H9 (cell line): ENCODE results near the gene ELOVL2. TPM values are rescaled to one million over a fixed set of nuclear protein-coding genes. Genes with fewer than 3 reads are reported as not detected.

Experiments used
- DNase-seq: peaks from one replicate; pipeline ENCODE4 v3.0.0-alpha.2; 2017
- H2AFZ ChIP-seq: one replicate; pipeline ENCODE4 v1.6.1; 2013; ENCODE audit warnings: mild to moderate bottlenecking, low read length, control low read depth, moderate library complexity
- H2AK5ac ChIP-seq: 2 replicates; pipeline ENCODE4 v1.6.1; 2013; ENCODE audit warnings: low read length, control low read depth, mixed read lengths; ENCODE audit not compliant: insufficient read length
- H2BK120ac ChIP-seq: one replicate; pipeline ENCODE4 v1.6.1; 2013; ENCODE audit warnings: low read depth, mild to moderate bottlenecking, low read length, control low read depth, inconsistent platforms; ENCODE audit not compliant: poor library complexity, severe bottlenecking
- H2BK12ac ChIP-seq: 2 replicates; pipeline ENCODE4 v1.6.1; 2013; ENCODE audit warnings: low read length, control low read depth, mixed read lengths, low read depth; ENCODE audit not compliant: insufficient read length
- H2BK15ac ChIP-seq: 2 replicates; pipeline ENCODE4 v1.6.1; 2013; ENCODE audit warnings: low read depth, low read length, control low read depth
- H2BK20ac ChIP-seq: one replicate; pipeline ENCODE4 v1.6.1; 2013; ENCODE audit warnings: low read depth, mild to moderate bottlenecking, low read length, control low read depth, inconsistent platforms; ENCODE audit not compliant: poor library complexity, severe bottlenecking
- H2BK5ac ChIP-seq: 2 replicates; pipeline ENCODE4 v1.6.1; 2013; ENCODE audit warnings: low read length, control low read depth, mixed read lengths; ENCODE audit not compliant: insufficient read length
- H3K14ac ChIP-seq: 2 replicates; pipeline ENCODE4 v1.6.1; 2013; ENCODE audit warnings: low read length, control low read depth; ENCODE audit not compliant: insufficient read depth
- H3K18ac ChIP-seq: 2 replicates; pipeline ENCODE4 v1.6.1; 2013; ENCODE audit warnings: low read depth, mild to moderate bottlenecking, mixed read lengths, low read length, control low read depth; ENCODE audit not compliant: insufficient read length
- H3K23ac ChIP-seq: 2 replicates; pipeline ENCODE4 v1.6.1; 2013; ENCODE audit warnings: low read length, control low read depth, mixed read lengths, low read depth; ENCODE audit not compliant: insufficient read length
- H3K23me2 ChIP-seq: 2 replicates; pipeline ENCODE4 v1.6.1; 2013; ENCODE audit warnings: low read depth, mild to moderate bottlenecking, mixed read lengths, low read length, control low read depth; ENCODE audit not compliant: insufficient read length, poor library complexity, severe bottlenecking
- H3K27ac ChIP-seq: 2 replicates; pipeline ENCODE4 v1.5.1; 2013; ENCODE audit warnings: low read length, control low read depth, mixed read lengths, low read depth; ENCODE audit not compliant: insufficient read length
- H3K27me3 ChIP-seq: 2 replicates; pipeline ENCODE4 v1.6.1; 2013; ENCODE audit warnings: low read length, control low read depth, inconsistent platforms; ENCODE audit not compliant: insufficient read depth
- H3K4ac ChIP-seq: 2 replicates; pipeline ENCODE4 v1.6.1; 2013; ENCODE audit warnings: low read depth, mild to moderate bottlenecking, control low read depth, inconsistent platforms, low read length, moderate library complexity
- H3K4me1 ChIP-seq: 2 replicates; pipeline ENCODE4 v1.6.1; 2013; ENCODE audit warnings: low read length, control low read depth, inconsistent platforms; ENCODE audit not compliant: insufficient read depth
- H3K4me2 ChIP-seq: 2 replicates; pipeline ENCODE4 v1.6.1; 2013; ENCODE audit warnings: low read length, control low read depth, mixed read lengths; ENCODE audit not compliant: insufficient read length, insufficient read depth
- H3K56ac ChIP-seq: 2 replicates; pipeline ENCODE4 v1.6.1; 2013; ENCODE audit warnings: low read depth, mild to moderate bottlenecking, mixed read lengths, low read length, control low read depth; ENCODE audit not compliant: insufficient read length
- H3K79me1 ChIP-seq: 2 replicates; pipeline ENCODE4 v1.6.1; 2013; ENCODE audit warnings: low read depth, mild to moderate bottlenecking, moderate library complexity, low read length, control low read depth, inconsistent platforms; ENCODE audit not compliant: insufficient read depth, poor library complexity, severe bottlenecking
- H3K79me2 ChIP-seq: 2 replicates; pipeline ENCODE4 v1.6.1; 2013; ENCODE audit warnings: low read length, control low read depth, inconsistent platforms; ENCODE audit not compliant: insufficient read depth
- H3K9ac ChIP-seq: 2 replicates; pipeline ENCODE4 v1.6.1; 2013; ENCODE audit warnings: low read length, control low read depth, mixed read lengths; ENCODE audit not compliant: insufficient read length; ENCODE audit errors: extremely low read depth
- H3K9me3 ChIP-seq: one replicate; pipeline ENCODE4 v1.6.1; 2013; ENCODE audit warnings: low read depth, low read length, inconsistent platforms; ENCODE audit not compliant: control insufficient read depth
- H3T11ph ChIP-seq: one replicate; pipeline ENCODE4 v1.6.1; 2013; ENCODE audit warnings: mild to moderate bottlenecking, low read length, control low read depth, inconsistent platforms
- H4K20me1 ChIP-seq: one replicate; pipeline ENCODE4 v1.6.1; 2013; ENCODE audit not compliant: control insufficient read depth, insufficient read length, insufficient read depth
- H4K5ac ChIP-seq: 2 replicates; pipeline ENCODE4 v1.6.1; 2013; ENCODE audit warnings: low read depth, mild to moderate bottlenecking, mixed read lengths, low read length, control low read depth; ENCODE audit not compliant: insufficient read length
- H4K8ac ChIP-seq: replicated peaks from 2 replicates; pipeline ENCODE4 v1.6.1; 2013; ENCODE audit warnings: low read length, control low read depth, mixed read lengths, low read depth; ENCODE audit not compliant: insufficient read length
- H4K91ac ChIP-seq: 2 replicates; pipeline ENCODE4 v1.6.1; 2013; ENCODE audit warnings: low read depth, mild to moderate bottlenecking, moderate library complexity, mixed read lengths, low read length, control low read depth; ENCODE audit not compliant: insufficient read length
- H3K27ac Mint-ChIP-seq, 3 experiments: 2 replicates in 2 of 3; 3 replicates in 1 of 3; pipeline ENCODE4 v1.8.0; 2020 to 2021; ENCODE audit warnings: mixed read lengths in 3 of 3, mild to moderate bottlenecking in 1 of 3, moderate library complexity in 1 of 3
- H3K27me3 Mint-ChIP-seq: 2 replicates; pipeline ENCODE4 v1.8.0; 2021; ENCODE audit warnings: low read depth, mild to moderate bottlenecking, moderate library complexity, mixed read lengths
- H3K36me3 Mint-ChIP-seq, 3 experiments: 2 replicates in 2 of 3; 3 replicates in 1 of 3; pipeline ENCODE4 v1.8.0; 2020 to 2021; ENCODE audit warnings: low read depth in 3 of 3, mixed read lengths in 3 of 3; ENCODE audit not compliant: insufficient read depth in 1 of 3
- H3K4me1 Mint-ChIP-seq, 2 experiments: 2 replicates each; pipeline ENCODE4 v1.8.0; 2020; ENCODE audit warnings: mixed read lengths in 2 of 2
- H3K4me3 Mint-ChIP-seq, 2 experiments: 2 replicates in 1 of 2; 3 replicates in 1 of 2; pipeline ENCODE4 v1.8.0; 2020 to 2021; ENCODE audit warnings: mild to moderate bottlenecking in 2 of 2, mixed read lengths in 2 of 2, moderate library complexity in 1 of 2
- H3K9me3 Mint-ChIP-seq, 2 experiments: 2 replicates in 1 of 2; 3 replicates in 1 of 2; pipeline ENCODE4 v1.8.0; 2020; ENCODE audit warnings: mild to moderate bottlenecking in 2 of 2, mixed read lengths in 2 of 2, moderate library complexity in 1 of 2
- CTCF ChIP-seq: fragments of 200-600 bp; sonication (generic); conservative IDR thresholded peaks from 3 replicates; pipeline ENCODE4 v1.8.0; 2021; ENCODE audit warnings: antibody characterized with exemption, mild to moderate bottlenecking
- WGBS: extraction: QIAGEN DNeasy Blood & Tissue Kit; methylation state at CpG from one replicate; pipeline ENCODE4 v1.1.7; 2013; ENCODE audit warnings: missing lambda C conversion rate, low lambda C conversion rate, mixed read lengths; ENCODE audit not compliant: insufficient read length; ENCODE audit errors: extremely low coverage; 5-methylcytosine and 5-hydroxymethylcytosine counted together
- total RNA-seq: library from RNA; stranded (reverse); gene quantifications from 2 replicates; pipeline ENCODE4 v1.2.1, GENCODE V29; 2021

Gene ELOVL2
- total RNA-seq, 1 experiment from 2014 or later = 0.57 TPM

DNA sequence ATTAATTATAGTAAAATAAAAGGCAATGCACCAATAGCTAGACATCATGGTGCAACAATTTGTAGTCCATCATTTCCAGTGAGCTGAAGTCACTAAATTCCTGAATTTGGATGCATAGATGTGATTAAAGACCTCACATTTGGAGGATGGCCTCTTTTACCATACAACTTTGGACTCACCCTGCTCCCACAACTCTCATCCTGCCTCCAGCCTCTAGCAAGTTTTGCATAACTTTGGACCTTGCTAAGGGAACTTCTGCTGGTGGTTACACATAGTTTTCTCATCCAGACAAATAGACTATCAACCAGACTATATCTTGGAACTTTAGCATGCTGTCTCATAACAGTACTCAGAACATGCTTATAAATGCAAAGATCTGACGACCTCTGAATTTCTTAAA lies 12.8 kb upstream of the ELOVL2 start:
- no CpG with 5 or more reads among the region's 1 CpG for whole genome bisulfite sequencing
- H3K9me3 ChIP-seq = no peaks in the 10 kb centered on the region

More for the DNA sequence above, 12.8 kb upstream of the ELOVL2 start:
- Mint-ChIP-seq H3K36me3 (no peaks in the 10 kb centered on the region), H3K27me3 (no peaks in the 10 kb centered on the region; the same call in 1 of the 2 replicates), H3K4me3 (no peak overlapping the region), H3K27ac (no peak overlapping the region), H3K9me3 (no peaks in the 10 kb centered on the region), H3K4me1 (no peaks in the 10 kb centered on the region)
- TF ChIP-seq CTCF = no peak
- H3K23ac ChIP-seq = no peak overlapping the region
- no peaks in the 10 kb centered on the region for H4K20me1 ChIP-seq
- no peak overlapping the region for H4K91ac ChIP-seq
- H2BK20ac ChIP-seq = no peak overlapping the region
- H2BK5ac ChIP-seq = no peak overlapping the region
- H3K4me1 ChIP-seq = no peaks in the 10 kb centered on the region
- H3K27ac ChIP-seq = no peak overlapping the region
- no peak overlapping the region for H3K14ac ChIP-seq
- no peak overlapping the region for H3K4me2 ChIP-seq
- no peak overlapping the region for H2BK15ac ChIP-seq
- no peak overlapping the region for H2BK120ac ChIP-seq
- no peak for DNase-seq
- H3K9ac ChIP-seq = no peak overlapping the region
- H3K4ac ChIP-seq = no peak overlapping the region
- H3T11ph ChIP-seq = no peak overlapping the region
- no peak overlapping the region for H3K56ac ChIP-seq
- H3K18ac ChIP-seq = no peak overlapping the region
- H2BK12ac ChIP-seq = no peak overlapping the region
- H3K27me3 ChIP-seq = no peaks in the 10 kb centered on the region
- H3K79me1 ChIP-seq = no peaks in the 10 kb centered on the region
- H3K79me2 ChIP-seq = no peaks in the 10 kb centered on the region
- H3K23me2 ChIP-seq = no peaks in the 10 kb centered on the region
- no peak overlapping the region for H2AFZ ChIP-seq
- no peak overlapping the region for H2AK5ac ChIP-seq
- no peak overlapping the region for H4K5ac ChIP-seq
- no peak overlapping the region for H4K8ac ChIP-seq
